Keratinocyte (primary cell): ENCODE results near the gene SCTR. TPM values are rescaled to one million over a fixed set of nuclear protein-coding genes. Genes with fewer than 3 reads are reported as not detected.

Experiments used
- DNase-seq: peaks from one replicate; pipeline ENCODE4 v3.0.0-alpha.2; 2011; ENCODE audit warnings: low read depth, missing footprints, low spot score
- FAIRE-seq: peaks from 2 replicates; lab custom pipeline; 2011; peaks lifted over from hg19 to GRCh38; lab: Jason Lieb, UNC
- H2AFZ ChIP-seq: 2 replicates; pipeline ENCODE4 v1.6.0; 2012; ENCODE audit warnings: low read length, control low read depth, inconsistent platforms; ENCODE audit not compliant: control insufficient read depth
- H3K27ac ChIP-seq: 2 replicates; pipeline ENCODE4 v1.5.1; 2011; ENCODE audit warnings: low read length; ENCODE audit not compliant: control insufficient read depth, insufficient read depth
- H3K27me3 ChIP-seq: 3 replicates; pipeline ENCODE4 v1.6.0; 2011; ENCODE audit warnings: low read length; ENCODE audit not compliant: control insufficient read depth, insufficient read depth; ENCODE audit errors: extremely low read depth
- H3K36me3 ChIP-seq, 2 experiments: 2 replicates in 1 of 2; 3 replicates in 1 of 2; pipeline ENCODE4 v1.5.1; 2011; ENCODE audit warnings: low read length in 2 of 2, mild to moderate bottlenecking in 1 of 2; ENCODE audit not compliant: control insufficient read depth in 2 of 2, insufficient read depth in 2 of 2; ENCODE audit errors: extremely low read depth in 1 of 2
- H3K4me1 ChIP-seq: 3 replicates; pipeline ENCODE4 v1.5.1; 2011; ENCODE audit warnings: low read length; ENCODE audit not compliant: control insufficient read depth, insufficient read depth; ENCODE audit errors: extremely low read depth
- H3K4me2 ChIP-seq: 3 replicates; pipeline ENCODE4 v1.6.0; 2011; ENCODE audit warnings: low read depth, low read length; ENCODE audit not compliant: control insufficient read depth, insufficient read depth; ENCODE audit errors: extremely low read depth
- H3K4me3 ChIP-seq, 3 experiments: fragments of 200-600 bp in 1 of 3; sonication (generic) in 1 of 3; 2 replicates in 2 of 3; 3 replicates in 1 of 3; pipeline ENCODE4 v1.5.1; 2011 to 2016; ENCODE audit warnings: low read length in 3 of 3, mild to moderate bottlenecking in 3 of 3, control low read depth in 2 of 3, inconsistent platforms in 1 of 3, low read depth in 1 of 3, mixed read lengths in 1 of 3, mixed run types in 1 of 3, moderate library complexity in 1 of 3; ENCODE audit not compliant: control insufficient read depth in 2 of 3, insufficient read depth in 2 of 3; ENCODE audit errors: extremely low read depth in 1 of 3
- H3K79me2 ChIP-seq: 2 replicates; pipeline ENCODE4 v1.6.0; 2012; ENCODE audit warnings: low read length; ENCODE audit not compliant: control insufficient read depth, insufficient read depth
- H3K9ac ChIP-seq: 3 replicates; pipeline ENCODE4 v1.6.0; 2011; ENCODE audit warnings: low read length; ENCODE audit not compliant: control insufficient read depth, insufficient read depth; ENCODE audit errors: extremely low read depth
- H3K9me1 ChIP-seq: 3 replicates; pipeline ENCODE4 v1.6.0; 2011; ENCODE audit warnings: low read length; ENCODE audit not compliant: control insufficient read depth, insufficient read depth; ENCODE audit errors: extremely low read depth
- H3K9me3 ChIP-seq: 2 replicates; pipeline ENCODE4 v1.5.1; 2012; ENCODE audit warnings: low read depth, low read length; ENCODE audit not compliant: control insufficient read depth
- H4K20me1 ChIP-seq: 3 replicates; pipeline ENCODE4 v1.6.0; 2011; ENCODE audit warnings: low read length; ENCODE audit not compliant: control insufficient read depth, insufficient read depth; ENCODE audit errors: extremely low read depth
- EZH2 ChIP-seq: IDR thresholded peaks from one replicate; pipeline ENCODE4 v1.6.1; 2012; ENCODE audit warnings: inconsistent platforms, mild to moderate bottlenecking, low read length, moderate library complexity
- dilution Hi-C: fragments of 300-500 bp; cut with MboI; formaldehyde crosslinking; loops from one replicate; pipeline ENCODE4 v1.7.0; 2020; ENCODE audit warnings: low sequenced_read_pairs; ENCODE audit not compliant: extremely low pct_ligation_motif_present
- polyA plus RNA-seq, 5 experiments: library from polyadenylated mRNA; depleted of rRNA in 3 of 5; stranded (reverse) in 3 of 5; stranded (forward) in 1 of 5; unstranded in 1 of 5; fragments of >200 nt; gene quantifications; 1 replicate in 1 of 5; 2 replicates in 3 of 5; 3 replicates in 1 of 5; pipeline versions ENCODE4 v1.2.1 to v1.2.3, GENCODE V29; 2011 to 2012; ENCODE audit warnings: missing spikeins in 2 of 5, low read depth in 1 of 5, low replicate concordance in 1 of 5
- TF ChIP-seq, protein P1 (sequence below), 3 experiments: IDR thresholded peaks in 1 of 3; conservative IDR thresholded peaks in 1 of 3; optimal IDR thresholded peaks in 1 of 3; 2 replicates in 2 of 3; 3 replicates in 1 of 3; pipeline versions ENCODE3 to v1.5.1; 2011; ENCODE audit warnings: low read length in 3 of 3, mild to moderate bottlenecking in 3 of 3, moderate library complexity in 2 of 3, control low read depth in 1 of 3, inconsistent platforms in 1 of 3; ENCODE audit not compliant: insufficient read depth in 2 of 3; ENCODE audit errors: extremely low read depth in 1 of 3

SCTR gene
- polyA plus RNA-seq, 1 donor (not counting 4 experiments of a cell fraction or from before 2014, with no cell fraction given): not detected

DNA sequence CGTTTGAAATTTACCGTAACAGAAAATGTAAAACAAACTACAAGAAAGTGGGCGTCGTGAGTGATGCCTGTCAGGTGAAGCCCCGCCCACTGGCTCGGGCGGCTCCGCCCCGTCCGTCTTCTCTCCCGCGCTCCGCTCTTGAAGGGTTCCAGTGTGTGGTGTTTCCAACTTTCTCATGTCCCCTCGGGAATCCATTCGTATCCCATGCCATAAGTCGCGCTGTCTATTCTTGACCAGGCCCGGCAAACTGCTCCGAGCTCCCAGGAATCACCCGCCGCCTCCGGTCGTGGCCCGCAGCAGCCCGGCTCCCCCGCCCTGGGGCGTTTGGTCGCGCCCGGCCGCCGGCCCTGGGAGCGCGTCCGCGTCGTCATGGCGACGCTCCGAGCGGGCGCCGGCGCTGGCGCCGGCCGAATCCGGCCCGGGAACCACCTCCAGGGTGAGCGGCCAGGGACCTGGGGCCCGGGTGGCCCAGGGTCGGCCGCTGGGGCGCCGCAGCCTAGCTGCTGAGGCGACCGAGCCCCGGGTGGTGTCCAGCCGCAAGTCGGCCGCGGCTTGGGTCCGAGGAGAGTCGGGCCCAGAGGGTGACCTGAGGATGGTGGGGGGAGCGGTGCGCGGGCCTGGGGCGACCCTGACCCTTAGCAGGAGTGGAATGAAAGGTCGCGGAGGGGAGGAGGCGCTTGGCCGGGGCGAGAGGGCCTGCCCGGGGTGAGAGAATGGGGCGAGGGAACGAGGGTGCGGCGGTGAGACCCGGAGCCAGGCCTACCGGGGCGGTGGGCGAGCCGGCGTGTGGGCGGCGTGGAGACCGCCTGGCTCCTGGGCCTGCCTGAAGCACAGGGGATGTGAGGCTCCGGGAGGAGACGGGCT lies 20.0 kb upstream of the SCTR start, which contains the start of gene CFAP221:
Gene CFAP221 (plus strand): TSS at position 375 of the 864 bp plus-strand sequence. CDS start 1,683 bp downstream, outside the sequence.
- FAIRE-seq (no peak), DNase-seq (no peak)
- TF ChIP-seq, protein P1, sequence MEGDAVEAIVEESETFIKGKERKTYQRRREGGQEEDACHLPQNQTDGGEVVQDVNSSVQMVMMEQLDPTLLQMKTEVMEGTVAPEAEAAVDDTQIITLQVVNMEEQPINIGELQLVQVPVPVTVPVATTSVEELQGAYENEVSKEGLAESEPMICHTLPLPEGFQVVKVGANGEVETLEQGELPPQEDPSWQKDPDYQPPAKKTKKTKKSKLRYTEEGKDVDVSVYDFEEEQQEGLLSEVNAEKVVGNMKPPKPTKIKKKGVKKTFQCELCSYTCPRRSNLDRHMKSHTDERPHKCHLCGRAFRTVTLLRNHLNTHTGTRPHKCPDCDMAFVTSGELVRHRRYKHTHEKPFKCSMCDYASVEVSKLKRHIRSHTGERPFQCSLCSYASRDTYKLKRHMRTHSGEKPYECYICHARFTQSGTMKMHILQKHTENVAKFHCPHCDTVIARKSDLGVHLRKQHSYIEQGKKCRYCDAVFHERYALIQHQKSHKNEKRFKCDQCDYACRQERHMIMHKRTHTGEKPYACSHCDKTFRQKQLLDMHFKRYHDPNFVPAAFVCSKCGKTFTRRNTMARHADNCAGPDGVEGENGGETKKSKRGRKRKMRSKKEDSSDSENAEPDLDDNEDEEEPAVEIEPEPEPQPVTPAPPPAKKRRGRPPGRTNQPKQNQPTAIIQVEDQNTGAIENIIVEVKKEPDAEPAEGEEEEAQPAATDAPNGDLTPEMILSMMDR (optimal IDR thresholded peaks at IDR 0.05 in 1 of 3, IDR thresholded peaks at IDR 0.05 in 1 of 3, conservative IDR thresholded peaks at IDR 0.05 in 1 of 3; ENCODE audit: extremely low read depth in 1 of 3, insufficient read depth in 2 of 3, low read length in 3 of 3): no peak
- no peak for TF ChIP-seq EZH2
- no peaks in the 10 kb centered on the region for H3K36me3 ChIP-seq
- no peak within 1 kb of the TSS for H3K27ac ChIP-seq
- no peaks in the 10 kb centered on the region for H3K79me2 ChIP-seq
- peak within 1 kb of the TSS; percentile 61 for H3K9ac ChIP-seq
- peak within 1 kb of the TSS; percentile 78 for H3K4me2 ChIP-seq
- no peaks in the 10 kb centered on the region for H3K9me3 ChIP-seq
- H3K4me3 ChIP-seq: peak within 1 kb of the TSS; percentile 33 to 67 (median 67)
- peak within 1 kb of the TSS; percentile 86 for H2AFZ ChIP-seq
- dilution Hi-C loops: no loop called here
- H3K4me1 ChIP-seq: peaks cover 4% of the 10 kb centered on the region
- H3K27me3 ChIP-seq: peaks cover 43% of the 10 kb centered on the region
- H4K20me1 ChIP-seq: no peaks in the 10 kb centered on the region
- no peaks in the 10 kb centered on the region for H3K9me1 ChIP-seq

- Histone ChIP-seq H3K4me1 (peaks cover 4% of the 10 kb centered on the region), H3K27ac (no peak overlapping the region), H3K27me3 (peaks cover 42% of the 10 kb centered on the region), H3K79me2 (no peaks in the 10 kb centered on the region), H3K36me3 (no peaks in the 10 kb centered on the region), H3K9me1 (no peaks in the 10 kb centered on the region), H3K4me3 (no peak overlapping the region), H2AFZ (no peak overlapping the region), H3K9me3 (no peaks in the 10 kb centered on the region), H4K20me1 (no peaks in the 10 kb centered on the region), H3K4me2 (no peak overlapping the region), H3K9ac (no peak overlapping the region)
- TF ChIP-seq, protein P1 (optimal IDR thresholded peaks at IDR 0.05 in 1 of 3, IDR thresholded peaks at IDR 0.05 in 1 of 3, conservative IDR thresholded peaks at IDR 0.05 in 1 of 3; ENCODE audit: extremely low read depth in 1 of 3, insufficient read depth in 2 of 3, low read length in 3 of 3): no peak
- TF ChIP-seq EZH2: no peak
- dilution Hi-C loops: no loop called here
- FAIRE-seq (no peak), DNase-seq (no peak)
These were observed 17.2 kb upstream of the SCTR start for GRCh38 chr2:119541476-119541875.
